Activated CD4-positive, alpha-beta T cell treated with anti-CD3 and anti-CD28 coated beads, Interleukin-10, Interleukin-2, amounts not matched to agents 100 ng/mL and 50 ng/mL, durations not matched to agents 16 hours and 8 hours (primary cell): ENCODE measurements around the gene IRF8.

Experiments used
- DNase-seq: peaks from one replicate; pipeline ENCODE4 v3.0.0-alpha.2; 2020

The IRF8 gene

GRCh38 chr16:85961988-85962915 lies 63.3 kb downstream of the IRF8 start:
- no peak for DNase-seq

- no peak for DNase-seq
Observed at GRCh38 chr16:85963753-85964285, 64.9 kb downstream of the IRF8 start.

DNA sequence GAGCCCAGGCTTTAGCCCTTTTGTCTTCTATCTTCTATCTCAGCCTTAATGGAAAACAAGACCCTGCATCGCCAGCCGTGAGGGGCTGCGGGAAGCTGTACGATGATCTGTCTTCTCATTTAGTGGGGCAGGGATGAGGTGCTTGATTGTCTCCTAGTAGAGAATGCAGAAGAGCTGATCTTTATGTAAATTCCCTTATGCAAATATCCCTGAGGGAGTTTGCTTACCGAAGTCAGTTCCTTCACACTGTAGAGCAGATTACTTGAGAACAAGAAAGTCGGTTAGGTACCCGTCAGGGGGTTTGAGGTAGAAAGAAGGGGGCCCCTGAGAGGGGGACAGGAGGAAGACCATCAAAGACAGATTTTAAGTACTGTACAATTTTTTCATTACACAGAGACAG lies 66.2 kb downstream of the IRF8 start:
- no peak for DNase-seq

GRCh38 chr16:85967111-85967510 lies 68.1 kb downstream of the IRF8 start:
- no peak for DNase-seq

- DNase-seq: no peak
Observed at GRCh38 chr16:85968041-85968920, 69.3 kb downstream of the IRF8 start.

DNA sequence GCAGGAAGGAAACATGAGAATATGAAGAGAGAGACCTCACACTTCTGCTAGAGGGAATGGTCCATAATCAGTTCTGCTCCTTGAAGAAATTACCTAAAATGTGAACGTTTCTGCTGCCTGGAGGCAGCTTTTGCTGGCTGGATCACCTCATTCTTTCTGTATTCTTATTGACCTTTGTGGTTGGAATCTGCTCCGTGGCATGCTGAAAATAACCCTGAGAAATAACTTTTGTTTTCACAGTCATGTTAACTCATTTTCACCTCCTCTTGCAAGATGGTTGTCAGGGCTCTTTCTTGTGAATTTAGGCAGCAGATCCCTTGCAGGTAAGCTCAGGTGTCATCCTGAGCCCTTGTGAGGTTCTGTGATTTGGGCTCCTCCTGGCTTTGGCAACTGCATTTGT lies 70.2 kb downstream of the IRF8 start:
- DNase-seq: no peak

- DNase-seq: no peak
Observed at GRCh38 chr16:85969591-85969990, 70.6 kb downstream of the IRF8 start.

DNA sequence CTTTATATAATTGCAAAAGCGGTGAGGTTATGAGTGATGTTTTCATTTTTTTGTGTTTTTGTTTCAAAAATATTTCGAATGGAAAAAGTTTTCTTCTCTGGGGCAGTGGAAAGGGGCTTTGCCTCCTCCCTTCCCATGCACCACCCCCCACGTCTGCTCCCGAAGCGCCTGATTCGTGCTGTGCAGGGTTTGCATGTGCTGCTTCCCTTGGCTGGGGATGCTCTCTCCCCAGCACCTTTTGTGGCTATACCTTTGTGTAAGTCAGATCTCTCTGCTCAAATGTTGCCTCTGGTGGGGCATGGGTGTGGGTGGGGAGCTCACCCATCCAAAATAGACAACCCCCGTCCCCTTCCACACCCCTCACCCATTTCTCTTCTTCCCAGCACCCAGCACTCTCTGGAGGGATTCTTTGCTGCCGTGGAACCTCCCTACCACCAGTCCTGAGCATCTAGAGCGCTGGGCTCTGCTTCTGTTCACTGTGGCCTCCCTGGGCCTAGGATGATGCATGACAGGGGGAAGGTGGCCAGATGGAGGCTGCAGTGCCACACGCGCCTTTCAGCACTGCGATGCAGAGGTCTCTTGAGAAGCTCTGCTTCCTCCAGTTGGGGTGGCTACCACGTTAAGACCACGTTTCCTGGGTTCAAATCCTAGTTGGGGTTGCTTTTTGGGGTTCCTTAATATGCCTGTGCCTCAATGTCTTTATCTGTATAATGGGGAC lies 71.2 kb downstream of the IRF8 start:
- DNase-seq: no peak

- DNase-seq: no peak
Observed at GRCh38 chr16:85970738-85971137, 71.8 kb downstream of the IRF8 start.
